Measurements from ENCODE around the gene SPG11. TPM values are rescaled to one million over a fixed set of nuclear protein-coding genes. Genes with fewer than 3 reads are reported as not detected.
A peak's percentile ranks its signal among the peaks of the same experiment; 100 is the strongest.
"Not testable (repeated sequence)": the region's sequence is repeated elsewhere in the genome, so short reads cannot be mapped to it uniquely, and the experiment has no call there.

SPG11 gene
- total and polyA plus RNA-seq, 5 experiments from 2014 or later = 24.3 to 138 (median 30.9) TPM

- no peak for DNase-seq
- ATAC-seq = no peak
- peak overlapping the region in 1 of 10 donors; percentile 19 for H3K27ac Mint-ChIP-seq
- no peak overlapping the region for H3K4me3 Mint-ChIP-seq
- POLR2A ChIA-PET = interaction anchor here (0.9 to 22.0 kb wide), 4 partner anchors 11 to 40 kb away, joined by 4 to 1569 read pairs (median 356); partner anchors contain the start of gene SPG11
- H3K4me1 Mint-ChIP-seq = peaks cover 13 to 40% (median 39%) of the 10 kb centered on the region in 4 donors
- H3K27me3 Mint-ChIP-seq = no peaks in the 10 kb centered on the region
- H3K36me3 Mint-ChIP-seq = peaks cover 11 to 21% (median 15%) of the 10 kb centered on the region in 3 donors
- H3K9me3 Mint-ChIP-seq = peaks cover 3 to 32% (median 19%) of the 10 kb centered on the region in 9 donors
Measured at GRCh38 chr15:44705986-44706385, 42.5 kb upstream of the SPG11 start.

GRCh38 chr15:44700676-44701075 lies 37.2 kb upstream of the SPG11 start:
- H3K27me3 Mint-ChIP-seq, H3K27ac Mint-ChIP-seq, ATAC-seq, H3K4me3 Mint-ChIP-seq, DNase-seq: not testable (repeated sequence)
- Mint-ChIP-seq H3K4me1 (peaks cover 14 to 30% (median 21%) of the 10 kb centered on the region in 4 donors), H3K9me3 (peaks cover 14 to 50% (median 27%) of the 10 kb centered on the region in 9 donors), H3K36me3 (peaks cover 2 to 26% (median 12%) of the 10 kb centered on the region in 3 donors)
- POLR2A ChIA-PET = interaction anchor here (1.2 to 1.9 kb wide), 2 partner anchors 8 to 38 kb away, joined by 4 read pairs; partner anchors contain the start of gene SPG11

GRCh38 chr15:44698641-44699040 lies 35.2 kb upstream of the SPG11 start:
- DNase-seq (no peak), ATAC-seq (no peak)
- H3K4me1 Mint-ChIP-seq = peaks cover 17 to 34% (median 29%) of the 10 kb centered on the region in 4 donors
- POLR2A ChIA-PET = interaction anchor here (0.6 to 4.8 kb wide), 11 partner anchors 10 to 160 kb away, joined by 3 to 34 read pairs (median 4); partner anchors contain the start of genes B2M, PATL2 and SPG11
- peak overlapping the region in 4 of 10 donors; percentile 30 to 45 (median 34) for H3K27ac Mint-ChIP-seq
- H3K27me3 Mint-ChIP-seq = no peaks in the 10 kb centered on the region
- peaks cover 14 to 39% (median 25%) of the 10 kb centered on the region in 9 donors for H3K9me3 Mint-ChIP-seq
- peaks cover 0 to 26% (median 12%) of the 10 kb centered on the region in 3 donors for H3K36me3 Mint-ChIP-seq
- H3K4me3 Mint-ChIP-seq = no peak overlapping the region

- peaks cover 0 to 19% (median 5%) of the 10 kb centered on the region in 3 donors for H3K36me3 Mint-ChIP-seq
- POLR2A ChIA-PET = interaction anchor here (0.9 to 4.8 kb wide), 9 partner anchors 10 to 34 kb away, joined by 3 to 34 read pairs (median 4); partner anchors contain the start of genes B2M, PATL2 and SPG11
- ATAC-seq (no peak), DNase-seq (no peak)
- H3K4me3 Mint-ChIP-seq = no peak overlapping the region
- peaks cover 4 to 26% (median 14%) of the 10 kb centered on the region in 9 donors for H3K9me3 Mint-ChIP-seq
- no peaks in the 10 kb centered on the region for H3K27me3 Mint-ChIP-seq
- H3K4me1 Mint-ChIP-seq = peaks cover 17 to 40% (median 36%) of the 10 kb centered on the region in 4 donors
- H3K27ac Mint-ChIP-seq = peak overlapping the region; percentile 3 to 88 (median 58)
Measured at GRCh38 chr15:44697014-44697413, 33.6 kb upstream of the SPG11 start.

- Mint-ChIP-seq H3K9me3 (peaks cover 0 to 12% (median 8%) of the 10 kb centered on the region in 9 donors), H3K27ac (peak overlapping the region in 8 of 10 donors; percentile 6 to 88 (median 60)), H3K4me1 (peaks cover 17 to 44% (median 39%) of the 10 kb centered on the region in 4 donors), H3K4me3 (no peak overlapping the region), H3K36me3 (peaks cover 0 to 11% (median 1%) of the 10 kb centered on the region in 3 donors), H3K27me3 (no peaks in the 10 kb centered on the region)
- no peak for DNase-seq
- POLR2A ChIA-PET = interaction anchor here (0.8 to 4.8 kb wide), 7 partner anchors 10 to 32 kb away, joined by 3 to 34 read pairs (median 6); partner anchors contain the start of genes B2M, PATL2 and SPG11
- ATAC-seq = no peak
Measured at GRCh38 chr15:44695294-44695693, 31.8 kb upstream of the SPG11 start.

GRCh38 chr15:44694416-44694815 lies 31.0 kb upstream of the SPG11 start:
- H3K4me3 Mint-ChIP-seq = peak overlapping the region in 2 of 10 donors; percentile 4 to 46
- POLR2A ChIA-PET = interaction anchor here (0.8 to 1.7 kb wide), 4 partner anchors 11 to 25 kb away, joined by 3 to 7 read pairs (median 4); partner anchors contain the start of gene PATL2
- peak overlapping the region in 9 of 10 donors; percentile 27 to 89 (median 69) for H3K27ac Mint-ChIP-seq
- no peaks in the 10 kb centered on the region for H3K27me3 Mint-ChIP-seq
- peaks cover 0 to 6% (median 2%) of the 10 kb centered on the region in 3 donors for H3K36me3 Mint-ChIP-seq
- H3K4me1 Mint-ChIP-seq = peaks cover 18 to 49% (median 41%) of the 10 kb centered on the region in 4 donors
- no peak for DNase-seq
- peaks cover 0 to 8% (median 5%) of the 10 kb centered on the region in 9 donors for H3K9me3 Mint-ChIP-seq
- no peak for ATAC-seq

GRCh38 chr15:44692659-44693058 lies 29.2 kb upstream of the SPG11 start:
- H3K27ac Mint-ChIP-seq = peak overlapping the region in 5 of 10 donors; percentile 19 to 73 (median 49)
- no peak for DNase-seq

GRCh38 chr15:44690245-44690644 lies 26.8 kb upstream of the SPG11 start:
- Mint-ChIP-seq H3K4me1 (peaks cover 20 to 66% (median 58%) of the 10 kb centered on the region in 4 donors), H3K27ac (peak overlapping the region in 7 of 10 donors; percentile 15 to 77 (median 58)), H3K36me3 (peaks cover 5 to 35% (median 23%) of the 10 kb centered on the region in 3 donors), H3K4me3 (peak overlapping the region in 4 of 10 donors; percentile 4 to 50 (median 29)), H3K9me3 (peaks cover 0 to 39% (median 23%) of the 10 kb centered on the region in 9 donors)
- POLR2A ChIA-PET = interaction anchor here (0.7 to 21.9 kb wide), 7 partner anchors 7 to 49 kb away, joined by 4 to 707 read pairs (median 10); partner anchors contain the start of genes B2M, PATL2 and SPG11
- DNase-seq (peak in 3 of 10 donors; percentile 26 to 30 (median 30)), ATAC-seq (peak; percentile 69 to 85)
- H3K27me3 Mint-ChIP-seq = not testable (repeated sequence)

More at GRCh38 chr15:44692659-44693058, 29.2 kb upstream of the SPG11 start:
- POLR2A ChIA-PET = interaction anchor here (0.6 to 21.9 kb wide), 7 partner anchors 8 to 100 kb away, joined by 3 to 707 read pairs (median 11); partner anchors contain the start of genes B2M, PATL2 and SPG11
- Mint-ChIP-seq H3K4me1 (peaks cover 18 to 60% (median 51%) of the 10 kb centered on the region in 4 donors), H3K36me3 (peaks cover 0 to 15% (median 8%) of the 10 kb centered on the region in 3 donors), H3K9me3 (peaks cover 0 to 17% (median 1%) of the 10 kb centered on the region in 9 donors), H3K27me3 (no peaks in the 10 kb centered on the region), H3K4me3 (no peak overlapping the region)
- ATAC-seq = no peak

- peaks cover 5 to 43% (median 25%) of the 10 kb centered on the region in 3 donors for H3K36me3 Mint-ChIP-seq
- not testable (repeated sequence) for H3K27me3 Mint-ChIP-seq, ATAC-seq, DNase-seq
- peaks cover 18 to 69% (median 59%) of the 10 kb centered on the region in 4 donors for H3K4me1 Mint-ChIP-seq
- H3K27ac Mint-ChIP-seq = peak overlapping the region in 7 of 10 donors; percentile 2 to 99 (median 66)
- peak overlapping the region in 5 of 10 donors; percentile 5 to 40 (median 24) for H3K4me3 Mint-ChIP-seq
- peaks cover 3 to 48% (median 27%) of the 10 kb centered on the region in 9 donors for H3K9me3 Mint-ChIP-seq
- POLR2A ChIA-PET = interaction anchor here (1.5 to 21.9 kb wide), 4 partner anchors 9 to 24 kb away, joined by 5 to 707 read pairs (median 312); partner anchors contain the start of genes B2M, PATL2 and SPG11
Measured at GRCh38 chr15:44689318-44689717, 25.9 kb upstream of the SPG11 start.

- not testable (repeated sequence) for H3K27me3 Mint-ChIP-seq
- H3K36me3 Mint-ChIP-seq = peaks cover 6 to 67% (median 29%) of the 10 kb centered on the region in 3 donors
- POLR2A ChIA-PET = interaction anchor here (0.6 to 21.9 kb wide), 9 partner anchors 9 to 54 kb away, joined by 3 to 707 read pairs (median 14); partner anchors contain the start of genes B2M, PATL2, SPG11 and TRIM69
- peak overlapping the region; percentile 58 to 83 (median 72) for H3K4me3 Mint-ChIP-seq
- peaks cover 5 to 63% (median 55%) of the 10 kb centered on the region in 9 donors for H3K9me3 Mint-ChIP-seq
- H3K4me1 Mint-ChIP-seq = peaks cover 45 to 93% (median 92%) of the 10 kb centered on the region in 4 donors
- H3K27ac Mint-ChIP-seq = peak overlapping the region; percentile 92 to 99 (median 96)
- peak; percentile 66 to 75 for ATAC-seq
- peak; percentile 39 to 93 (median 78) for DNase-seq
Measured at GRCh38 chr15:44682809-44683682, 19.6 kb upstream of the SPG11 start.

GRCh38 chr15:44682211-44682610 lies 18.7 kb upstream of the SPG11 start:
- DNase-seq (no peak), ATAC-seq (no peak)
- Mint-ChIP-seq H3K9me3 (peaks cover 5 to 56% (median 49%) of the 10 kb centered on the region in 9 donors), H3K36me3 (peaks cover 3 to 61% (median 23%) of the 10 kb centered on the region in 3 donors), H3K27me3 (no peaks in the 10 kb centered on the region), H3K27ac (peak overlapping the region; percentile 92 to 99 (median 96)), H3K4me1 (peaks cover 44 to 95% (median 93%) of the 10 kb centered on the region in 4 donors), H3K4me3 (peak overlapping the region; percentile 58 to 83 (median 72))
- POLR2A ChIA-PET = interaction anchor here (0.5 to 21.9 kb wide), 8 partner anchors 8 to 55 kb away, joined by 3 to 707 read pairs (median 18); partner anchors contain the start of genes B2M, PATL2, SPG11 and TRIM69

All from naive thymus-derived CD8-positive, alpha-beta T cell (primary cell).